HG03097 (cell line): ENCODE measurements around the gene MCCC1.

Experiments used
- ATAC-seq: cut with Tn5 transposase; IDR thresholded peaks from one replicate; pipeline ENCODE4 v1.9.1; 2021; ENCODE audit not compliant: unreplicated experiment, low FRiP score

Gene MCCC1

GRCh38 chr3:183058351-183058750 is 40.9 kb downstream of the MCCC1 start:
- ATAC-seq: no peak

GRCh38 chr3:183050706-183051105 is 48.6 kb downstream of the MCCC1 start:
- ATAC-seq: no peak

GRCh38 chr3:183046883-183047282 is 52.4 kb downstream of the MCCC1 start:
- ATAC-seq: no peak

GRCh38 chr3:183044547-183045229 is 54.6 kb downstream of the MCCC1 start:
- peak; percentile 89 for ATAC-seq

- no peak for ATAC-seq
Observed at GRCh38 chr3:183038757-183039156, 60.5 kb downstream of the MCCC1 start.

- no peak for ATAC-seq
Observed at GRCh38 chr3:183038221-183038620, 61.1 kb downstream of the MCCC1 start.

GRCh38 chr3:183033746-183034145 is 65.5 kb downstream of the MCCC1 start:
- ATAC-seq: no peak

GRCh38 chr3:183032880-183033555 is 66.3 kb downstream of the MCCC1 start:
- ATAC-seq: no peak

- no peak for ATAC-seq
Observed at GRCh38 chr3:183031826-183032225, 67.5 kb downstream of the MCCC1 start.

GRCh38 chr3:183028416-183028815 is 70.9 kb downstream of the MCCC1 start:
- ATAC-seq: no peak

- no peak for ATAC-seq
Observed at GRCh38 chr3:183027276-183027675, 72.0 kb downstream of the MCCC1 start.

- no peak for ATAC-seq
Observed at GRCh38 chr3:183022936-183023516, 76.3 kb downstream of the MCCC1 start.

GRCh38 chr3:183018421-183019192 is 80.7 kb downstream of the MCCC1 start:
- ATAC-seq: no peak

GRCh38 chr3:183015185-183015584 is 84.1 kb downstream of the MCCC1 start:
- no peak for ATAC-seq

GRCh38 chr3:183013856-183014255 is 85.4 kb downstream of the MCCC1 start:
- ATAC-seq: no peak

GRCh38 chr3:183013074-183013473 is 86.2 kb downstream of the MCCC1 start:
- ATAC-seq: no peak

GRCh38 chr3:183008800-183009199 is 90.5 kb downstream of the MCCC1 start:
- no peak for ATAC-seq

GRCh38 chr3:183008303-183008702 is 91.0 kb downstream of the MCCC1 start:
- ATAC-seq: no peak

- no peak for ATAC-seq
Observed at GRCh38 chr3:183006396-183007002, 92.8 kb downstream of the MCCC1 start.

- ATAC-seq: no peak
Observed at GRCh38 chr3:182999767-183000166, 99.5 kb downstream of the MCCC1 start.
